ENCODE results near the gene CSF1. TPM values are rescaled to one million over a fixed set of nuclear protein-coding genes. Genes with fewer than 3 reads are reported as not detected.

CSF1 gene
- total and polyA plus RNA-seq, 2 of the 13 experiments (the other 11 are each of a cell fraction or from before 2014, with no cell fraction given) = 4.6 to 13.3 TPM

GRCh38 chr1:109959974-109960744, 49.5 kb downstream of the CSF1 start (continued):
- peak; percentile 11; the same call in 1 of the 2 replicates for TF ChIP-seq FOXJ3 (CRISPR knock-in tag; IDR thresholded peaks at IDR 0.05; ENCODE audit: borderline replicate concordance)
- no peak for TF ChIP-seq GPN1 (CRISPR knock-in tag; IDR thresholded peaks at IDR 0.05; ENCODE audit: borderline replicate concordance)
- TF ChIP-seq MED8 (CRISPR knock-in tag; IDR thresholded peaks at IDR 0.05; ENCODE audit: insufficient replicate concordance) = peak; percentile 54
- TF ChIP-seq ZSCAN30 (CRISPR knock-in tag; IDR thresholded peaks at IDR 0.05) = no peak
- TF ChIP-seq, protein P1, sequence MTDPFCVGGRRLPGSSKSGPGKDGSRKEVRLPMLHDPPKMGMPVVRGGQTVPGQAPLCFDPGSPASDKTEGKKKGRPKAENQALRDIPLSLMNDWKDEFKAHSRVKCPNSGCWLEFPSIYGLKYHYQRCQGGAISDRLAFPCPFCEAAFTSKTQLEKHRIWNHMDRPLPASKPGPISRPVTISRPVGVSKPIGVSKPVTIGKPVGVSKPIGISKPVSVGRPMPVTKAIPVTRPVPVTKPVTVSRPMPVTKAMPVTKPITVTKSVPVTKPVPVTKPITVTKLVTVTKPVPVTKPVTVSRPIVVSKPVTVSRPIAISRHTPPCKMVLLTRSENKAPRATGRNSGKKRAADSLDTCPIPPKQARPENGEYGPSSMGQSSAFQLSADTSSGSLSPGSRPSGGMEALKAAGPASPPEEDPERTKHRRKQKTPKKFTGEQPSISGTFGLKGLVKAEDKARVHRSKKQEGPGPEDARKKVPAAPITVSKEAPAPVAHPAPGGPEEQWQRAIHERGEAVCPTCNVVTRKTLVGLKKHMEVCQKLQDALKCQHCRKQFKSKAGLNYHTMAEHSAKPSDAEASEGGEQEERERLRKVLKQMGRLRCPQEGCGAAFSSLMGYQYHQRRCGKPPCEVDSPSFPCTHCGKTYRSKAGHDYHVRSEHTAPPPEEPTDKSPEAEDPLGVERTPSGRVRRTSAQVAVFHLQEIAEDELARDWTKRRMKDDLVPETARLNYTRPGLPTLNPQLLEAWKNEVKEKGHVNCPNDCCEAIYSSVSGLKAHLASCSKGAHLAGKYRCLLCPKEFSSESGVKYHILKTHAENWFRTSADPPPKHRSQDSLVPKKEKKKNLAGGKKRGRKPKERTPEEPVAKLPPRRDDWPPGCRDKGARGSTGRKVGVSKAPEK (CRISPR knock-in tag; IDR thresholded peaks at IDR 0.05; ENCODE audit: borderline replicate concordance) = no peak
- no peak for TF ChIP-seq ZNF496 (CRISPR knock-in tag; IDR thresholded peaks at IDR 0.05; ENCODE audit: insufficient replicate concordance)
- TF ChIP-seq, protein P2, sequence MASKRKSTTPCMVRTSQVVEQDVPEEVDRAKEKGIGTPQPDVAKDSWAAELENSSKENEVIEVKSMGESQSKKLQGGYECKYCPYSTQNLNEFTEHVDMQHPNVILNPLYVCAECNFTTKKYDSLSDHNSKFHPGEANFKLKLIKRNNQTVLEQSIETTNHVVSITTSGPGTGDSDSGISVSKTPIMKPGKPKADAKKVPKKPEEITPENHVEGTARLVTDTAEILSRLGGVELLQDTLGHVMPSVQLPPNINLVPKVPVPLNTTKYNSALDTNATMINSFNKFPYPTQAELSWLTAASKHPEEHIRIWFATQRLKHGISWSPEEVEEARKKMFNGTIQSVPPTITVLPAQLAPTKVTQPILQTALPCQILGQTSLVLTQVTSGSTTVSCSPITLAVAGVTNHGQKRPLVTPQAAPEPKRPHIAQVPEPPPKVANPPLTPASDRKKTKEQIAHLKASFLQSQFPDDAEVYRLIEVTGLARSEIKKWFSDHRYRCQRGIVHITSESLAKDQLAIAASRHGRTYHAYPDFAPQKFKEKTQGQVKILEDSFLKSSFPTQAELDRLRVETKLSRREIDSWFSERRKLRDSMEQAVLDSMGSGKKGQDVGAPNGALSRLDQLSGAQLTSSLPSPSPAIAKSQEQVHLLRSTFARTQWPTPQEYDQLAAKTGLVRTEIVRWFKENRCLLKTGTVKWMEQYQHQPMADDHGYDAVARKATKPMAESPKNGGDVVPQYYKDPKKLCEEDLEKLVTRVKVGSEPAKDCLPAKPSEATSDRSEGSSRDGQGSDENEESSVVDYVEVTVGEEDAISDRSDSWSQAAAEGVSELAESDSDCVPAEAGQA (IDR thresholded peaks at IDR 0.05; ENCODE audit: low read depth) = no peak
- TF ChIP-seq, protein P2 (CRISPR knock-in tag; IDR thresholded peaks at IDR 0.05; ENCODE audit: borderline replicate concordance) = no peak
- TF ChIP-seq JUN (CRISPR knock-in tag; IDR thresholded peaks at IDR 0.05) = peak; percentile 73; the same call in 1 of the 2 replicates
- TF ChIP-seq, protein P3, sequence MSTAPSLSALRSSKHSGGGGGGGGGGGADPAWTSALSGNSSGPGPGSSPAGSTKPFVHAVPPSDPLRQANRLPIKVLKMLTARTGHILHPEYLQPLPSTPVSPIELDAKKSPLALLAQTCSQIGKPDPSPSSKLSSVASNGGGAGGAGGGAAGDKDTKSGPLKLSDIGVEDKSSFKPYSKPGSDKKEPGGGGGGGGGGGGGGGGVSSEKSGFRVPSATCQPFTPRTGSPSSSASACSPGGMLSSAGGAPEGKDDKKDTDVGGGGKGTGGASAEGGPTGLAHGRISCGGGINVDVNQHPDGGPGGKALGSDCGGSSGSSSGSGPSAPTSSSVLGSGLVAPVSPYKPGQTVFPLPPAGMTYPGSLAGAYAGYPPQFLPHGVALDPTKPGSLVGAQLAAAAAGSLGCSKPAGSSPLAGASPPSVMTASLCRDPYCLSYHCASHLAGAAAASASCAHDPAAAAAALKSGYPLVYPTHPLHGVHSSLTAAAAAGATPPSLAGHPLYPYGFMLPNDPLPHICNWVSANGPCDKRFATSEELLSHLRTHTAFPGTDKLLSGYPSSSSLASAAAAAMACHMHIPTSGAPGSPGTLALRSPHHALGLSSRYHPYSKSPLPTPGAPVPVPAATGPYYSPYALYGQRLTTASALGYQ (CRISPR knock-in tag; IDR thresholded peaks at IDR 0.05) = peak; percentile 92
- TF ChIP-seq ZSCAN20 (CRISPR knock-in tag; IDR thresholded peaks at IDR 0.05; ENCODE audit: borderline replicate concordance) = 0 out of 2 replicates have a peak, but pooled peaks have one; percentile 38
- TF ChIP-seq RFXANK (CRISPR knock-in tag; IDR thresholded peaks at IDR 0.05) = no peak; the same call in 1 of the 2 replicates
- TF ChIP-seq RCOR2 (CRISPR knock-in tag; IDR thresholded peaks at IDR 0.05) = peak; percentile 54
- peak; percentile 65; the same call in 1 of the 2 replicates for TF ChIP-seq KLF12 (CRISPR knock-in tag; IDR thresholded peaks at IDR 0.05; ENCODE audit: borderline replicate concordance)
- TF ChIP-seq USF2 (IDR thresholded peaks at IDR 0.05; ENCODE audit: low read depth, low read length) = no peak
- TF ChIP-seq USF2 (CRISPR knock-in tag; IDR thresholded peaks at IDR 0.05; ENCODE audit: borderline replicate concordance) = no peak

Measured in HepG2 (cell line).